T-helper 1 cell (primary cell): ENCODE data around the gene MT1M.

Experiments
- DNase-seq, 5 donors: peaks; one replicate each; pipeline ENCODE4 v3.0.0-alpha.2; 2012 to 2020

Gene MT1M

DNA sequence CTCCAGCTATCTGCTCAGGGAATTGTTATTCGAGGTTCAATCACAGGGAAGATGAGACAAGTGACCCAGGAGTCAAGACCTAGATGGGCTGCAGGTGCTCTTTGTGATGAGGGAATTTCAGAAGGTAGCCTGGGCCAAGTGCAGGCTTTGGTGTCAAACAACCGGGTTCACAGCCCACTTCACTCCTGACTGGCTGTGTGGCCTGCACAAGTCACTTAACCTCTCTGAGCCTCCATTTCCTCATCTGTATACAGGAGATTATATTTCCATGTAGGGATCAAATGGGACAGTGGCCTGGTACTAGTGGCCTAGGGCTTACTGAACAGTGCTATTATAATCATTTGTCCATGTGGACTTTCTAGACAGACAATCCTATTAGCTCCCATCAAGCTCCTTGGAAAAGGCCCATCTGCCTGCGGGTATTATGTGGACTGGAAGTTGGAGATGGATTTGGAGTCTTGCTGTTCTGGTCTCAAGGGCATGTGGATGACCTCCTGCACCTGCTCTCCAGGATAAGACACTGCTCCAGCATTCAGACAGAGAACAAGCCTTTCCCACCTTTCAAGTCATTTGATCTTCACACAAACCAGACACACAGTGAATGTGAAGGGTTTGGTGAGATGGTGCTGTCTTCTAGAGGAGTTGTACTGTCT is 46.7 kb downstream of the MT1M start:
- DNase-seq, result no peak

DNA sequence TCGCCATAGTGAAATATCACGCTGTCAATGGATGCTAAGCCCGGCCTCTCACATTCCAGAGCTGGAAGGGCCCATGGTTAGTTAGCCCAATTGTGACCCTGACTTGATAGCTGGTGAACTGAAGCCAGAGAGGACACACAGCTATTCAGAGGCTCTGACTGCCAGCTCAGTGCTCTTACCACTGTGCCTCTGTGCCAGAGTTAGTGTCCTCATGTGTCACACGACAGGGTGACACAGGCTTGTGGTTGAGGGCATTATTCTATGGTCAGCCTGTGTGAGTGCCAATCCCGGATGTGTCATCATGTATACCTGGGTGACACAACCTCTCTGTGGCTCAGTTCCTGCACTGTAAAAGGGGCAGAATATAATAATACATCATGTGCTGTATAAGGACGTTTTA is 47.4 kb downstream of the MT1M start:
- no peak for DNase-seq

DNA sequence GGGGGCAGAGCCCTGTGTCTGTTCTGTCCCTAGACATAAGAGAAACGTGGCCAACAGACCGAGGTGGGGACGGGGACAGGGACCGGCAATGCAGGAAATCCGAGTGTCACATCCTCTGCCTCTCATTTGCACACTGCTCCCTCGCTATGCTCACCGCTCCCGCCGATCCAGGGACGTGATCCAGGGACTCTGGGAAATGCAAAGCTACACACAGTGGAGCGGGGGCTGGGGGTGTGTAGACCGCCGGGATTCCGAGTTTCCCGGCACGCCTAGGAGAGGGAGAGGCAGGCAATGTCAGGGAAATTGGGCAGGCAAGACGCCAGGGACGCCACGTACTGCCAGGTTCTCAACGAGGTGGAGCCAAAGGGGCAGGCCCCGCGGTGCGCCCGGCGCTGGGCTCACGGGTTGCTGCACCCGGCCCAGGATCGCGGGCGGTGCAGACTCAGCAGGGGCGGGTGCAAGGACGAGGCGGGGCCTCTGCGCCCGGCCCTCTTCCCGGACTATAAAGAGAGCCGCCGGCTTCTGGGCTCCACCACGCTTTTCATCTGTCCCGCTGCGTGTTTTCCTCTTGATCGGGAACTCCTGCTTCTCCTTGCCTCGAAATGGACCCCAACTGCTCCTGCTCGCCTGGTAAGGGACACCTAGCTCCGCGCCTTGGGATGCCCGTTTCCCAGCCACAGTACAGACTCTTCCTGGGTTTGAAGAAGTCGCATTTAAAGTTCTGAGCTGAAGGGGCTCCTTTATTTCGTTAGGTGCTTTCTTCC is 49.7 kb downstream of the MT1M start, which contains the start of gene MT1X:
MT1X (plus strand) TSS at position 532 of the 764 bp plus-strand sequence; CDS start at position 603, 71 bp downstream.
- peak; percentile 66 to 91 (median 78) for DNase-seq

DNA sequence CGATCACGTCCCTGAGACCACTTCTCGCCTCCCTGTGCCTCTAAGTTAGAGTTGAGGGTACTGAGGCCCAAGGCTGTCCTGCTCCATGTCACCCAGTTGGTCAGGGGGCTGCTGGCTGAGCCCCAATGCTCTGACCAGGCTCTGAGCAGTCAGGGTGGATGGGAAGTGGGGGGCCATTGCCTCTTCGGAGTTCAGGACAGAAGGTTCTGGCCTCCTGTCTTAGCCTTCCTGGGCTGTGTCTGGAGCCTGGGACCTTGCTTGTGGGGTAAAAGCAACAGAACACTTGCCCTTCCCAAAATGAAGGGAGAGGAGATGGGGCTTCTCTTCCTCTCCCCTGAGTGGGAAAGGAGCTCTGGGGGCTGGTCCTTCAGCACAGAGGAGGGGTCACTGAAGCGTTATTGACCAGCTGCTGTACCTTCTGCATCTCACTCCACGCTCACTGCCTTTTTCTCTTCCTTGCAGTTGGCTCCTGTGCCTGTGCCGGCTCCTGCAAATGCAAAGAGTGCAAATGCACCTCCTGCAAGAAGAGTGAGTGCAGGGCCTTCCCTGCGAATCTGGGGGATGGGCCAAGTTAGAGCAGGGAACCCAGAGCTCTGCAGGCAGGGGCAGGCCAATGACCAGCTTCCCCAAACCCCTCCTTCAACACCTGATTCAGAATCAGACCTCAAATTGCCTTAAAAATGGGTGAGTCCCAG is 50.4 kb downstream of the MT1M start:
- DNase-seq, result no peak
